Spleen (tissue), 7 donors: ENCODE data around the gene SLC25A2.

ENCODE experiments used
- CTCF ChIP-seq, 11 experiments: fragments of 200-600 bp in 7 of 11; fragments of 450-650 bp in 4 of 11; sonication (generic) in 4 of 11; IDR thresholded peaks in 8 of 11; conservative IDR thresholded peaks in 3 of 11; 1 replicate in 7 of 11; 2 replicates in 4 of 11; pipeline versions ENCODE4 v1.4.0 to v1.8.0; 2016 to 2021; ENCODE audit warnings: antibody characterized with exemption in 11 of 11, inconsistent platforms in 4 of 11, mild to moderate bottlenecking in 1 of 11
- POLR2A ChIP-seq, 3 donors: fragments of 450-650 bp; IDR thresholded peaks; one replicate each; pipeline ENCODE4 v1.5.1; 2017; ENCODE audit warnings: antibody characterized with exemption in 3 of 3, mild to moderate bottlenecking in 1 of 3
- donor health status: DM: no; HTN: no; CAD: no; lungs with moderate emphysema.
- donor health status: DM: no; HTN: no; CAD: no.
- donor health status: DM: no; HTN: no; CAD: no.

DNA sequence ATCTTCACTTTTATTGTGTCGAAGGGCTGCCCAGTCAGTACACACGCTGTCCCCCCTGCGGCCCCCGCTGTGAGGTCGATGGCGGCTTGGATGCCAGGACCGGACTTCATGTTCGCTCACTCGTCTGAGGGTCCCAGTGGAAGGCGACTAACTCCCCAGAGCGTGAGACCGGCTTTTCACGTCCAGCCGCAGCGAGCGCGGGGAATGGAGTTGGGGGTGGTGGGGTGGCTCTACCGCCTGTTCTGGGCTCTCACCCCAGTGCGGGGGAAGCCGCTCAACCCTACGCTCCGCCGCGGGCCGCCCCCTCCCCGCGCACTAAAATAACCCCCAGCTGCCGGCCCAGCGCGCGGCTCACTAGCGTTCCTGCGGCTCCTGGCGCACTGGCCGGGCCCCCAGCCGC lies at the start of gene SLC25A2:
- TF ChIP-seq CTCF (IDR thresholded peaks at IDR 0.05 in 8 of 11, conservative IDR thresholded peaks at IDR 0.05 in 3 of 11) (no peak), POLR2A (IDR thresholded peaks at IDR 0.05) (no peak)
